Kidney epithelial cell (primary cell): ENCODE measurements around the gene MORN4. TPM values are rescaled to one million over a fixed set of nuclear protein-coding genes. Genes with fewer than 3 reads are reported as not detected.

Source experiments
- DNase-seq: peaks from one replicate; pipeline ENCODE4 v3.0.0-alpha.2; 2010; ENCODE audit warnings: low read depth
- H3K27me3 ChIP-seq: 2 replicates; pipeline ENCODE4 v1.6.0; 2011; ENCODE audit warnings: low read length; ENCODE audit not compliant: control insufficient read depth, insufficient read depth
- H3K36me3 ChIP-seq: 2 replicates; pipeline ENCODE4 v1.5.1; 2011; ENCODE audit warnings: low read length; ENCODE audit not compliant: control insufficient read depth, insufficient read depth
- H3K4me3 ChIP-seq: 2 replicates; pipeline ENCODE4 v1.5.1; 2011; ENCODE audit warnings: low read depth, mild to moderate bottlenecking, control low read depth, low read length
- CTCF ChIP-seq: IDR thresholded peaks from 2 replicates; pipeline ENCODE4 v1.5.1; 2011; ENCODE audit warnings: mild to moderate bottlenecking, moderate library complexity, low read length, control low read depth, inconsistent platforms; ENCODE audit not compliant: insufficient read depth, poor library complexity, severe bottlenecking
- total RNA-seq: library from RNA; depleted of rRNA; stranded (reverse); fragments of >200 nt; gene quantifications from 2 replicates; pipeline ENCODE4 v1.2.3, GENCODE V29; 2015

MORN4 gene
- total RNA-seq, 1 donor from 2014 or later = 12.4 TPM

GRCh38 chr10:97564776-97565175 is 68.5 kb downstream of the MORN4 start:
- Histone ChIP-seq H3K27me3 (no peaks in the 10 kb centered on the region), H3K4me3 (no peak overlapping the region), H3K36me3 (no peaks in the 10 kb centered on the region)
- no peak for TF ChIP-seq CTCF
- DNase-seq = no peak

Other genes with a start within 250 kb of the MORN4 start
- 42.6 and 43.4 TPM in 2 replicates for gene RRP12, start 232.2 kb downstream of the MORN4 start, total RNA-seq
- 350 and 356 TPM in 2 replicates for gene PGAM1, start 207.3 kb downstream of the MORN4 start, total RNA-seq
- 43.2 and 48.9 TPM in 2 replicates for gene EXOSC1, start 187.5 kb downstream of the MORN4 start, total RNA-seq
- gene ZDHHC16, start 187.3 kb downstream of the MORN4 start, total RNA-seq = 42.4 and 46.8 TPM in 2 replicates
- gene MMS19, start 135.1 kb downstream of the MORN4 start, total RNA-seq = 85.2 and 111 TPM in 2 replicates
- 32.5 and 44.4 TPM in 2 replicates for gene UBTD1, start 134.6 kb downstream of the MORN4 start, total RNA-seq
- gene ANKRD2, start 60.7 kb downstream of the MORN4 start, total RNA-seq = 0.08 TPM in 1 of 2 replicates, not detected in the other
- gene HOGA1, start 49.1 kb downstream of the MORN4 start, total RNA-seq = 3.4 and 5.1 TPM in 2 replicates
- gene C10orf62, start 43.8 kb downstream of the MORN4 start, total RNA-seq = not detected in 2 replicates
- 37.6 and 38.3 TPM in 2 replicates for gene PI4K2A, start 7.2 kb upstream of the MORN4 start, total RNA-seq
- 17.2 and 18.9 TPM in 2 replicates for gene AVPI1, start 53.7 kb upstream of the MORN4 start, total RNA-seq
- 31.0 and 37.2 TPM in 2 replicates for gene MARVELD1, start 80.2 kb upstream of the MORN4 start, total RNA-seq
- 31.8 and 32.3 TPM in 2 replicates for gene ZFYVE27, start 103.6 kb upstream of the MORN4 start, total RNA-seq
- not detected in 2 replicates for gene SFRP5, start 138.5 kb upstream of the MORN4 start, total RNA-seq
- gene GOLGA7B, start 216.3 kb upstream of the MORN4 start, total RNA-seq = 1.2 and 2.7 TPM in 2 replicates